GM12865 (cell line): Measurements from ENCODE around the gene FBXO2.

Experiments
- DNase-seq: peaks from one replicate; pipeline ENCODE4 v3.0.0; 2010; ENCODE audit warnings: low read depth
- H3K4me3 ChIP-seq: 2 replicates; pipeline ENCODE4 v1.5.1; 2011; ENCODE audit warnings: mild to moderate bottlenecking, low read depth, low read length, control low read depth
- CTCF ChIP-seq: IDR thresholded peaks from 2 replicates; pipeline ENCODE4 v1.5.1; 2011; ENCODE audit warnings: low read length, control low read depth, low read depth, inconsistent platforms; ENCODE audit not compliant: insufficient read depth; ENCODE audit errors: missing control alignments

Gene FBXO2

GRCh38 chr1:11659748-11660147 lies 5.5 kb upstream of the FBXO2 start:
- DNase-seq: no peak
- H3K4me3 ChIP-seq: no peak overlapping the region
- TF ChIP-seq CTCF: no peak

- no peak for TF ChIP-seq CTCF
- no peak overlapping the region for H3K4me3 ChIP-seq
- DNase-seq: no peak
These were observed 4.3 kb upstream of the FBXO2 start for GRCh38 chr1:11658542-11658941.

GRCh38 chr1:11657654-11658053 lies 3.4 kb upstream of the FBXO2 start:
- no peak for DNase-seq
- TF ChIP-seq CTCF: no peak
- H3K4me3 ChIP-seq: no peak overlapping the region

- DNase-seq: no peak
- no peak for TF ChIP-seq CTCF
- H3K4me3 ChIP-seq: peak overlapping the region; percentile 66
These were observed 945 bp upstream of the FBXO2 start for GRCh38 chr1:11654939-11655808.

- no peak for DNase-seq
- H3K4me3 ChIP-seq: no peak overlapping the region
- no peak for TF ChIP-seq CTCF
These were observed 430 bp downstream of the FBXO2 start for GRCh38 chr1:11653861-11654136.

- TF ChIP-seq CTCF: no peak
- DNase-seq: no peak
- no peak overlapping the region for H3K4me3 ChIP-seq
These were observed 948 bp downstream of the FBXO2 start for GRCh38 chr1:11653101-11653860.

- H3K4me3 ChIP-seq: no peak overlapping the region
- DNase-seq: no peak
- no peak for TF ChIP-seq CTCF
These were observed 1.9 kb downstream of the FBXO2 start for GRCh38 chr1:11652203-11652780.
